HG02938 (cell line): ENCODE results near the gene SIK2.

ENCODE experiments used
- ATAC-seq: cut with Tn5 transposase; IDR thresholded peaks from one replicate; pipeline ENCODE4 v1.9.1; 2021; ENCODE audit warnings: mild to moderate bottlenecking, moderate library complexity; ENCODE audit not compliant: unreplicated experiment

Gene SIK2

DNA sequence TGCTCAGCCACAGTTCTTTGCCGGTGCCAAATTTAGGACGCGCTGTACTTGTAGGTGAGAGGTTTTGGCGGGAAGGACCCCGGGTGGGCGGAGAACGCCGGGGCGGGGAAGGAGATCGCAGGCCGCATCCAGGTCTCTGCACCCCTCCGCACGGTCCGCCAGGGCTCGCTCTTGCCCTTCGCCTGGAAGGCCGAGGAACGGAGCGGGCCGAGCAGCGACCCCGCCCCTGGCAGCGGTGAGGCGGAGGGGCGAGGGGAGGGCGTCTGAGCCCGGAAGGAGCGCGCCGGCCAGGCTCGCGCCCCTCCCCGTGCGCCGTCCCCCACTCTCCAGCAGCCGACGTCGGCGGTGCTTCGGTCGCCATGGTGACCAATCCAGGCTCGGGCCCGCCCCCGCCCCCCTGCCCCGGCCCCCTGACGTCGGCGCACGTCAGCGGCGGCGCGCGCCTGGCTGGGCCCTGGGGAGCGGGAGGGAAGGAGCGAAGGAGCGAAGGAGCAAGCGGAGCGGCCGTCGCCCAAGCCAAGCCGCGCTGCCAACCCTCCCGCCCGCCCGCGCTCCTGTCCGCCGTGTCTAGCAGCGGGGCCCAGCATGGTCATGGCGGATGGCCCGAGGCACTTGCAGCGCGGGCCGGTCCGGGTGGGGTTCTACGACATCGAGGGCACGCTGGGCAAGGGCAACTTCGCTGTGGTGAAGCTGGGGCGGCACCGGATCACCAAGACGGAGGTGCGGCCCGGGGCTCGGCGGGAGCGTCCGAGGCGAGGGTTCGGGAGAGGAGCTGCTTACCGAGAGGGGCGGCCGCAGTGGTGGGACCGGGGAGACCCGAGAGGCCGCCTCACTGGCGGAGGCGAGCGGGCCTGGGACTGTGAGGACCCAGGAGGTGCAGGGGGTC is at the start of gene SIK2:
TSS of gene SIK2 (plus strand) at position 471 of the 886 bp plus-strand sequence. CDS start at position 586, 115 bp downstream.
- ATAC-seq = peak; percentile 74

DNA sequence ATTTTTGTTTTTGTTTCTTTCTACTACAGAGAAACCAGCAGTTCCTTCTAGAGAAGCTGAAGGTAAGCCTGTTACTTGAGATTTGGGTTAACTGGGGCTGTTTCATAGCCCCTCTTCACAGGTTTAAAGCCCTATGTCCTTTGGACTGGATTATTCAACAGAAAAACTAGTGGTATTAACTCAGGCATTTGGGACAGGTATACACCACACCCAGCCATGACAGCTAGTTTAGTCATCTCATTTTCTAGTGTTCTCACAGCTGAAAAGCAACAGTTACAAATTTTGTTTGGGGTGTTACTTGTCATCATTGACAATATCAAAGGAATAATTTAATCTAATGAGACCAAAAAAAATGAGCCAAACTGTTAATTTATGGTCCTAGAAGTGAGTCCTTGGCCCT is 47.7 kb upstream of the SIK2 start:
- no peak for ATAC-seq

DNA sequence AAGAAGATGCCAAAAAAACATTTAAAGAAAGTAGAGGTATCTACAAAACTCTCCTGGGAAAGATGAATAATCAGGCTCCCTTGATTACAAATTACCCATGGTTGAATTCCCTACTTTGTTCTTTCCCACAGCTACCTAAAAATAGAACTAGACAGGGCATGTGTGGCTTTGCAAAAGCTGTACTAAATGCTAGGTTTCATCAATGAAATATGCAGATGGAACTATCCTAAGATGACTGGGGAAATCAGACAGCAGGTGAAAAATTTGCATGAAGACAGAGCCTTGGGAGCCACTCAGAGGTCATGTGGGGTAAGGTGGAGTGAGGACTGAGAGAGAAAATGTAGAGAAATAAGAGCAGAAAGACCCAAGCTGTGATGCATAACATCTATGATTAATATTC is 47.0 kb upstream of the SIK2 start:
- ATAC-seq = no peak

DNA sequence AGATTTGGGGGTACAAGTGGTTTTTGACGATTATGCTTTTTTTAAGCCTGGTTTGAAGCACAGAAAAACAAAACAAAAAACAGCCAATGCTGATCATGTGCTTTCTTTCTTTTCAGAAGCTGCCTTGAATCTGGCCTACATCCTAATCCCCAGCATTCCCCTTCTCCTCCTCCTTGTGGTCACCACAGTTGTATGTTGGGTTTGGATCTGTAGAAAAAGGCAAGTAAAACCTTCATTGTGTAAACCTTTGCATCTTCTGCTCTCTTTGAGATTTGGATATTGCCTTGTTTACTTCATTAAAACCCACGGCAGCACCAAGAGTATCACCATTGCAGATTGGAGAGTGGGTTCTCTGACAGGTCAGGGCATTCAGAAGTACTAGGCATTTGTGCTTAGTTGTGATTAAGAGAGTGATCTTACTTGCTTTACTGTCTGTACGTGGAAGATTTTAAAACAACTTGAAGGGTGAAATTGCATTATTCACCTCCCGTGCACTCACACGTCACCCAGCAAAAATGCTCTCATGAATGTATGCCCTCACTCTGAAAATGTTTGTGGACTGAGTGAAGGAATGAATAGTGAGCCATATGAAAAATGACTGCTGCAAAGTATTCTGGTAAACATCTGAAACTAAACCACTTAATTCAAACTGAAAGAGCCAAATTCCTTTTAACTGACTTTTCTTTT is 44.7 kb upstream of the SIK2 start:
- ATAC-seq = no peak

DNA sequence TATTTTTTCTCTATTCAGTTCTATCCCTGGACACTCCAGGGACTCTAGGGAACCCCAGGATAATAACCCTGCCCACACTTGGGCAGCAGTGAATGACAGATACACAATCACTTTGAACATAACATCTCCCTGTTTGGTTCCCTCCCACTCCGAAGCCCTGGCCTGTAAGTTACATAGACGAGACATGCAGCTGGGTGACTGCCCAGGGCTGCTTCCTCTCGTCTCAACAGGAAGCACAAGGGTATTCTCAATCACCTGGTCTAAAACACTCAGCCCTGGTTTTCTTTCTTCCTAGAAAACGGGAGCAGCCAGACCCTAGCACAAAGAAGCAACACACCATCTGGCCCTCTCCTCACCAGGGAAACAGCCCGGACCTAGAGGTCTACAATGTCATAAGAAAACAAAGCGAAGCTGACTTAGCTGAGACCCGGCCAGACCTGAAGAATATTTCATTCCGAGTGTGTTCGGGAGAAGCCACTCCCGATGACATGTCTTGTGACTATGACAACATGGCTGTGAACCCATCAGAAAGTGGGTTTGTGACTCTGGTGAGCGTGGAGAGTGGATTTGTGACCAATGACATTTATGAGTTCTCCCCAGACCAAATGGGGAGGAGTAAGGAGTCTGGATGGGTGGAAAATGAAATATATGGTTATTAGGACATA is 42.3 kb upstream of the SIK2 start:
- no peak for ATAC-seq

DNA sequence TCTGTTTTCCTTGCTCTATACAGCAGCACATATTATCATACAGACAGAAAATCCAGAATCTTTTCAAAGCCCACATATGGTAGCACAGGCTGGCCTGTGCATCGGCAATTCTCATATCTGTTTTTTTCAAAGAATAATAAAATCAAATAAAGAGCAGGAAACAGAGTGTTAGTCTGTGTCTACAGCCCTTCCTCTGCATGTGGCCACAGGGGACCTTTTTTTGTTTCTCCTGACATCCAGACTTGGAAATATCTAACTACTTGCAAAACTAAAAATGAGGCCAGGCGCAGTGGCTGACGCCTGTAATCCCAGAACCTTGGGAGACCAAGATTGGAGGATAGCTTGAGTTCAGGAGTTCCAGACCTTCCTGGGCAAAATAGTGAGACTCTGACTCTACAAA is 41.4 kb upstream of the SIK2 start:
- no peak for ATAC-seq

DNA sequence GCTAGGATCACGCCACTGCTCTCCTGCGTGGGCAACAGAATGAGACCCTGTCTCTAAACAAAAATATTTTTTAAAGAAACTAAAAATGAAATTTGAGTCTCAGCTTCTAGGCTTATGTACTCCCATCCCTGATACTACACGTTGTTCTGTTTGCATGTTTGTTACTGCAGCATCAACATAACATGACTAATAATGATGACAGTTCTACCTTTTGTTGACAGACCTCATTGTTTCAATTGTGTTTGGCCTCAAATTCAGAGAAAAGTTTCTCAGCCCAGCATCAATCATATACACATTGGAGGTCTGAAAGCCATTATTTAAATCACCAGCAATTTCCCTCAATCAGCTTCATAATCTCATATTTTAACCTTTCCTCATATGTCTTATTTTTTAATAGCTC is 40.9 kb upstream of the SIK2 start:
- no peak for ATAC-seq

DNA sequence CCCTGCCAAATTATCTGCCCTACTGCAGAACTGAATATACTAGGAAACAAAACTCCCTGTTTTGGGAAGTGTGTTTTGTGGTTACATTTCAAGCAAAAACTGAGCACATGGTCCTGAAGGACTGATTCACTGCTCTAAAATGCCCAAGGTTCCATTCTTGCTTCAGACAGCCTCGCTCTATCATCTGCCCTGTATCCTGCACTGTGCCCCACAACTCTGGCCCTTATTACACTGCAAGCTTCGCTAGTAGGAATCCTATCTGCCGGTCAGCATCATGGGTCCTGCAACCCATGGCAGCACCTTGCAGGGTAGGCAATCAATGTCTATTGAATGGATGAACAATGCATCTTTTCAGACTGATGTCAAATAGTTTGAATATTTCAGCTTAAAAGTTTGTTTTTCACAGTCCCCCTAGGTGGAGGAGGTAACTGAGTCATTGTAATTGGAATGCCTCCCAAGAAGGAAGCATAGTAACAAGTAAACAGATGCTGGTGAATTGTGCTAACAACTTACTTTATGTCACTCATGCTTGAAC is 40.4 kb upstream of the SIK2 start:
- ATAC-seq = no peak

DNA sequence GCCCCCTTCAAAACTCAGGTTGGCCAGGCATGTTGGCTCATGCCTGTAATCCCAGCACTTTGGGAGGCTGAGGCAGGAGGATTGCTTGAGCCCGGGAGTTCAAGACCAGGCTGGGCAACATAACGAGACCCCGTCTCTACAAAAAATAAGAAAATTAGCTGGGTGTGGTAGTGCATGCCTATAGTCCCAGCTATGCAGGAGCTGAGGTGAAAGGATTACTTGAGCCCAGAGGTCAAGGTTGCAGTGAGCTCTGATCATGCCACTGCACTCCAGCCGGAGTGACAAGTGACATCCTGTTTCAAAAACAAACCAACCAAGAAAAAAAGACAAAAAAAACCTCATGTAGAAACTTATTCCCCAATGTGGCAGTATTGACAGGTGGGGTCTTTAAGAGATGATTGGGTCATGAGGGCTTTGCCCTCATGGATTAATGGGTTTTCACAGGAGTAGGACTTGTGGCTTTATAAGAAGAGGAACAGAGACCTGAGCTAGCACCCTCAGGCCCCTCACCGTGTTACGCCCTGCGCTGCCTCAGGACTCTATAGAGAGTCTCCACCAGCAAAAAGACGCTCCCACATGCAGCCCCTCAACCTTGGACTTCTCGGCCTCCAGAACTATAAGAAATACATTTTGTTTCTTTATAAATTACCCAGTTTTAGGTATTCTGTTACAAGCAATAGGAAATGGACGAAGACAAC is 39.4 kb upstream of the SIK2 start:
- no peak for ATAC-seq

DNA sequence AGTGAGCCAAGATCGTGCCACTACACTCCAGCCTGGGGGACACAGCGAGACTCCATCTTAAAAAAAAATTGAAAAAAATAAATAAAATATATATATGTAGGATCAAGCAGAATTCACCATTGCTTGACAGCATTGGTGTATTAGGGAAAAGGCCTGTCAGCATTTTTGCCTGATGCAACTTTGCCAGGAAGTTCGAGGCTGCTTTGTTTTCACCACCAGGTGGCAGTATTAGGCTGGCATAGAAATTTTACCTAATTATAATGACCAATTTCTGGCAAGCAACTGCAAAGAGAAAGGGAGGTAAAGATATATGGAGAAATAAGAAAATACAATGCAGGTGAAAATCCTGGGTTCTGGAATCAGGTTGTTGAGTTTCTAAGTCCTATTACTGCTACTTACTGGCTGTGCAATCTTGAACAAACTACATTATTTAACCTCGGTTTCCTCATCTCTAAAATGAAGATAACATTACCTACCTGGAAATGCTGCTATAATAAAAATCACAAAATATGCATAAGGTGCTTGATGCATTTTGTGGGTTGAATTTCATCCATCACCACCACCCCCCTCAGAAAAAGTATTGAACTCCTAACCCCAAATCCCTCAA is 37.0 kb upstream of the SIK2 start:
- ATAC-seq = no peak

DNA sequence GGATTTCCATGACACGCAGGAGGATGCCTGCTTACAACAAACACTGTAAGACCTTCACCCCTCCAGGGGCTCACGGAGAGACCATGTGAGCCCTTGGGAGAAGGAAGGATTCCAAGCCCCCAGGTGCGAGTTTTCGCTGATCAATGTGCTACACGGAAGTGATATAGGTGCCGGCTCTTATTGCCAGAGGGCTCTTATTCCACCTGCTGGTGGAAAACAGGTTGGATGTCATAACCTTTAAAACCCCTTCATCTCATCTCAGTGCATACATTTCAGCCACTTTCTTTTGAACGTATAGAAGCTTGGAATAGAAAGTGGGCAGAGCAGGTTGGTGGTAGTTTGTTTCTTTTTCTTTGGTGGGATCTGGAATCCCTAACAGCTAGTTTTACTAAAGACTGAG is 35.9 kb upstream of the SIK2 start:
- ATAC-seq = no peak

DNA sequence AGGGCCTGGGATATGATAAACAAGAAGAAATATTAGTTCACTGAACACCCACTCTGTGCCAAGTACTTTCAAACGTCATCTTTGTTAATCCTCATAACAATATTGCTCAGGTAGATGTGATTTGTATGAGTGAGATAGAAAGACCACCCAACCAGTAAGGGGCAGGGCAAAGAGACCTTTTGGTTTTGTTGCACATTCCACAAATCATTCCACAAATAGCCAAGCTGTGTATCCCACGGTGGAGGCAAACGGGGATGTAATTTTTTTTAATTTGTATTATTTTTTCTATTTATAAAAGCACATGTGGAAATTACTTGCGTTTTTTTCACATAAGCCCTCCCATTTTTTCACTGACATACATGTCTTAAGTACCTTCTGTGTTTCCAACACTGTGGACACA is 32.8 kb upstream of the SIK2 start:
- no peak for ATAC-seq

DNA sequence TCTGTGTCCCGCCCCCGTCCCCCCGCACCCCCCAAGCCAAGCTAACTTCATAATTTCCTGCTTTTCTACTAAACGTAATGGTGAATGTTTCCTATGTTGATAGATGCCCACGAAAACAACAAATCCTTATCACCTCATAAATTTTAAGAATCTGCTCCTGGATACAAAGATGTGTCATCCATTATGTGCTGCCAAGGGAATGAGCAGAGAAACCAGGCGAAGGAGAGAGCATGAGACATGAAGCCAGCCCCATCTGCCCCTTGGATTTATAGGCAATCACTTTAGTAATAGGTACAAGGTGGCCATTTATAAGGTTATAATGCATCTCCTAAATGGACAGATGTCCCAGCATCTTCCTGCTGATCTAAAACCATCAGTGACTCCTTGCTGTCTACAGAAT is 31.5 kb upstream of the SIK2 start:
- no peak for ATAC-seq

DNA sequence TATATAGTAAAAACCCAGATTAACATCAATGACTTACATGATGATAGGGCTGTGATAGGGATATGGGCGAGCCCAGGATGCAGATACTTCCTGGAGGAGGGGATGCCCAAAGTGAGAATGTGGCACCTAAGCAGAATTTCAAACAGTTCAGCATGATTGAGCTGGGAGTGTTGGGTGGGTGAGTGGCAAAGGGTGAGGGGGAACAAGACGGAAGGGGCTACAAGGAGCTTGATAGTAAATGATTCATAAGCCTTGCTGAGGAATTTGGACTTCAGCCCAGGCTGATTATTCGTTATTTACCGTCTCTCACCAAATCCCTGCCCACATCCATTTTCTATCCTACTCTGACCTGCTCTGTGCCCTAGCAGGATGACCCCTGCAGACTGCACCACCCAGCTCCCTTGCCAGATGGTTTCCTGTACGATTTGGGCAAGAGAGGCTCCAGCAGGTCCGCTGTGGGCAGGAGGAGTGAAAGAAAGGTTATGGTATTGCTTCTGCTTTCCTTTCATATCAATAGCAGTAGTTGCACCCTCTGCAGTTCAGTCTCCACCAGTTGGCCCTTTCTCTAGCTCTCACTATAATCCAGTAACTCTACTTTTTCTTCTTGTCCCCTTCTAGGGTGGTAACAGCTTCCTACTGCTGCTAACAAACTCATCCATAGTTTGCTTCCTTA is 30.3 kb upstream of the SIK2 start:
- no peak for ATAC-seq

DNA sequence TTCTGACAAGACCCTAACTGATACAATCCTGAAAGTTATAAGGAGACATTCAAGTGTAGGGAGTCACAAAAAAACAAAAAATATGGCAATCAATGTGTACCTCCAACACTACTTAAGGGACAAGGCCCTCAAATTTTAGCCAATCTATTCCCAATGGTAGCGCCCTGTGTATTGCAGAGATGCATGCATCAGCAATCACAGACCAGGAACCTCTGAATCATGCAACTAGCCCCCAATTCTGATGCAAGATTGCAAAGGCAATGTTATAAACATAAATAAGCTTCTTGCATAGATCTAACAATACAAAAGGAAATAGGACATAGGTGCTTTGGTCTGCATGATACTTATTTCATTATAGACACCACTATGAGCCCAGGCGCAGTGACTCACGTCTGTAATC is 29.7 kb upstream of the SIK2 start:
- ATAC-seq = no peak

DNA sequence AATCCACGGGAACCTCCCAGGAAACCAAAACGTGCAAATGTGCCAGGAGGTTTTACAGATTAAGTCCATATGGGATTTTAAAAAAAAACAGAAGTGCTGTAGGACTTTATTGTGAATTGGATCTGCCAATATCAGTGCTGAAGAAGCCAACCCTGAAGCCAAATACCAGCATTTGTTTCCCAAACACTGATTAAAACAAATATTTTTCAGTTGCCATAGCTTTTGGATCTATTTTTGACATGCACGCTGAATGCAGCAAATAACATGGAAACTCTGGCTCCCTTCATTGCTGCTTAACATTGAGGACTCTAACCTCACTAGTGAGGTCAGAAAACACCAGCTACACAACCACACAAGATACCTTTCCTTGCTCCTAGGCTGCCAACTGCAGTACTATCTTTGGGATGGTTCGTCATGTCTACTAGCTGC is 28.4 kb upstream of the SIK2 start:
- no peak for ATAC-seq

DNA sequence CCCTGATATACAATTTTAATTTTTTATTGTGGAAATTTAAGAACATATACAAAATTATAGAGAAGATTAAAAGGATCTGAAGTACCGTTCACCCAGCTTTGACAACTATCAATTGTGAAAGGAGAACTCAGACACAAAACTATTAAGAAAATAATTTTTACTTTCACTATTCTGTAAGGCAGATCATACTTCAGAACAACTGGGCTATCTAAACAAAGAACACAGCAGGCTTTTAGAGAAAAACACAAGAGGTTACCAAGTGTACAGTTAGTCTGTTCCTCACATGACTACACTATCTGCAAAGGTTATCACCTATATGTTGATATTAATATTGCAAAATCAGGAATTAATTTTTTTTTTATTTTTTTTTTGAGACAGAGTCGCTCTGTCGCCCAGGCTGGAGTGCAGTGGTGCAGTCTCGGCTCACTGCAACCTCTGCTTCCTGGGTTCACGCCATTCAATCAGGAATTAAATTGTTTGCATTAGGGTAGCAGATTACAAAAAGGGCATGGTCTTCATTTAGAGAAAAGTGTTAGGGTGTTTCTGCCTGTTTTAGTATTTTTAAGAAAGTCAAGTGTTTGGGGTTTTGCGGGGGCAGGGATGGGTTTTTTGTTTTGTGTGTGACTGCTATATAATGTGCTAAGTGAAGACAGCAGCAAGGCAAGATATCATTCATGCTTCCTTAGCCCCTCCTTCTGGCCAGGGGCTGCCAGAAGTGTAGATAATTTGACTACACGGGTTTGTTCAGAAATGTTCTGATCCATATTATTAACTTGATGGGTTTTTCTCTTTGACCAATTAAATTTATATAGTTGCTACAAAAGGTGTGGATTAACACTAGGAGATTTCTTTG is 27.6 kb upstream of the SIK2 start:
- no peak for ATAC-seq

DNA sequence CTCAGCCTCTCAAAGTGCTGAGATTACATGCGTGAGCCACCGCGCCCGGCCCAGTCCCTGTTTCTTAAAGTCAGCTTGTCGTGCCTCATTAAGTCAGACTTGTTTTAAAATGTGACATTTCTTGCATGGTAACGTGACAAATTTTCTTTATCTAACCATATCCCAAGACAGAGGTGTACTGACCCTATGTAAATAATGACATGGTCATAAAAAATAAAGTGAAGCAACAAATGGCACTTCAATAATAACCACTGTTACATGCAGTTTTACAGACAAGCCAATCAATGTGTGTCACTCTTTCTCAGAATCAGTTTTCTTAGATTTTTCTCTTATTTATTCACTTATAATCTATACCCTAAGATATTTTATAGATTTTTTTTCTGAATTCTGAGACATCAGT is 26.5 kb upstream of the SIK2 start:
- ATAC-seq = no peak

DNA sequence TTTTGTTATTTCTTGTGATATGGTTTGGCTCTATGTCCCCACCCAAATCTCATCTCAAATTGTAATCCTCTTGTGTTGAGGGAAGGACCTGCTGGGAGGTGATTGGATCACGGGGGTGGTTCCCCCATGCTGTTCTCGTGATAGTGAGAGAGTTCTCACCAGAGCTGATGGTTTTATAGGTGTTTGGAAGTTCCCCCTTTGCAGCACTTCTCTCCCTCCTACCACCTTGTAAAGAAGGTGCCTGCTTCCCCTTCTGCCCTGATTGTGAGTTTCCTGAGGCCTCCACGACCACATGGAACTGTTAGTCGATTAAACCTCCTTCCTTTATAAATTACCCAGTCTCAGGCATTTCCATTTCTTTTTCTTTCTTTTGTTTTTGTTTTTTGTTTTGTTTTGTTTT is 24.4 kb upstream of the SIK2 start:
- no peak for ATAC-seq
